Ectodermal cell (in vitro differentiated cells): ENCODE data around the gene SETX.

ENCODE experiments used
- H3K27ac ChIP-seq: 2 replicates; pipeline ENCODE4 v1.7.0; 2013; ENCODE audit warnings: mild to moderate bottlenecking, low read depth, low read length; ENCODE audit not compliant: insufficient read depth, poor library complexity, severe bottlenecking
- H3K27me3 ChIP-seq: 2 replicates; pipeline ENCODE4 v1.7.0; 2013; ENCODE audit warnings: mild to moderate bottlenecking, low read length; ENCODE audit not compliant: insufficient read depth, control insufficient read depth, poor library complexity, severe bottlenecking
- H3K36me3 ChIP-seq: one replicate; pipeline ENCODE4 v1.7.0; 2013; ENCODE audit warnings: low read length; ENCODE audit not compliant: control insufficient read depth, insufficient read depth
- H3K4me1 ChIP-seq: one replicate; pipeline ENCODE4 v1.7.0; 2013; ENCODE audit warnings: low read length; ENCODE audit not compliant: control insufficient read depth, insufficient read depth
- H3K4me3 ChIP-seq: 2 replicates; pipeline ENCODE4 v1.7.0; 2013; ENCODE audit warnings: low read depth, low read length, control low read depth; ENCODE audit not compliant: insufficient read depth
- H3K9me3 ChIP-seq: 2 replicates; pipeline ENCODE4 v1.7.0; 2013; ENCODE audit warnings: mild to moderate bottlenecking, low read length, moderate library complexity; ENCODE audit not compliant: control insufficient read depth
- WGBS, 2 experiments: methylation state at CpG; one replicate each; pipeline ENCODE4 v1.1.7; 2013; ENCODE audit warnings: missing lambda C conversion rate in 2 of 2; 5-methylcytosine and 5-hydroxymethylcytosine counted together

Gene SETX

DNA sequence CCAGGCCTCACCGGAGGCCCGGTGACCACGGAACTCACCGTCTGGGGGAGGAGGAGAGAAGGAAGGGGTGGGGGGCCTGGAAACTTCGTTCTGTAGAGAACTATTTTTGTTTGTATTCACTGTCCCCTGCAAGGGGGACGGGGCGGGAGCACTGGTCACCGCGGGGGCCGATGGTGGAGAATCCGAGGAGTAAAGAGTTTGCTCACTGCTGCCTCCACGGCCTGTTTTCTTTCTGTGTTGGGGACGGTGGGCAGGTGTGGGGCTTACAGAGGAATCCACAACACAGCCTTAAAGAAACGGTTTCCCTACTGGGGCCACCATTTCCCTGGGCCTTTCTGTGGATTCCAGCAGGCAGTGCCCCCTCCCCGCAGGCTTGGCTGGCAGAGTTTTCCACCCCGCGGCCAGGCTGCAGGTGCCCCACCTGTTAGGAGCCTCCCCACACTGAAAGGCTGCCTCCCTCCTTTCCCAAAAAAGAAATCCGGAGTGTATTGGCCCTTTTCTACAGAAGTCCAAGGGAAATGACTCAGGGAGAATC lies 112.1 kb downstream of the SETX start:
- H3K4me3 ChIP-seq: peak overlapping the region; percentile 41
- no peaks in the 10 kb centered on the region for H3K36me3 ChIP-seq
- H3K27ac ChIP-seq: no peak overlapping the region
- H3K4me1 ChIP-seq: peaks cover 16% of the 10 kb centered on the region
- H3K27me3 ChIP-seq: peaks cover 36% of the 10 kb centered on the region
- no peaks in the 10 kb centered on the region for H3K9me3 ChIP-seq
- WGBS, 2 experiments: 7% methylated on average over 18 of the region's 18 CpGs

DNA sequence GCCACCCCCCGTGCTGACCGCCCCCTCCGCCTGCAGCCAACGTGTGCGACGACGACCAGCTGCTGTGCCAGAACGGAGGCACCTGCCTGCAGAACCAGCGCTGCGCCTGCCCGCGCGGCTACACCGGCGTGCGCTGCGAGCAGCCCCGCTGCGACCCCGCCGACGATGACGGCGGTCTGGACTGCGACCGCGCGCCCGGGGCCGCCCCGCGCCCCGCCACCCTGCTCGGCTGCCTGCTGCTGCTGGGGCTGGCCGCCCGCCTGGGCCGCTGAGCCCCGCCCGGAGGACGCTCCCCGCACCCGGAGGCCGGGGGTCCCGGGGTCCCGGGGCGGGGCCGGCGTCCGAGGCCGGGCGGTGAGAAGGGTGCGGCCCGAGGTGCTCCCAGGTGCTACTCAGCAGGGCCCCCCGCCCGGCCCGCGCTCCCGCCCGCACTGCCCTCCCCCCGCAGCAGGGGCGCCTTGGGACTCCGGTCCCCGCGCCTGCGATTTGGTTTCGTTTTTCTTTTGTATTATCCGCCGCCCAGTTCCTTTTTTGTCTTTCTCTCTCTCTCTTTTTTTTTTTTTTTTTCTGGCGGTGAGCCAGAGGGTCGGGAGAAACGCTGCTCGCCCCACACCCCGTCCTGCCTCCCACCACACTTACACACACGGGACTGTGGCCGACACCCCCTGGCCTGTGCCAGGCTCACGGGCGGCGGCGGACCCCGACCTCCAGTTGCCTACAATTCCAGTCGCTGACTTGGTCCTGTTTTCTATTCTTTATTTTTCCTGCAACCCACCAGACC lies 112.8 kb downstream of the SETX start:
- no peak overlapping the region for H3K27ac ChIP-seq
- no peaks in the 10 kb centered on the region for H3K9me3 ChIP-seq
- peaks cover 16% of the 10 kb centered on the region for H3K4me1 ChIP-seq
- H3K36me3 ChIP-seq: no peaks in the 10 kb centered on the region
- peaks cover 36% of the 10 kb centered on the region for H3K27me3 ChIP-seq
- WGBS, 2 experiments: 0% methylated on average over 81 of the region's 81 CpGs
- peak overlapping the region; percentile 41 for H3K4me3 ChIP-seq

DNA sequence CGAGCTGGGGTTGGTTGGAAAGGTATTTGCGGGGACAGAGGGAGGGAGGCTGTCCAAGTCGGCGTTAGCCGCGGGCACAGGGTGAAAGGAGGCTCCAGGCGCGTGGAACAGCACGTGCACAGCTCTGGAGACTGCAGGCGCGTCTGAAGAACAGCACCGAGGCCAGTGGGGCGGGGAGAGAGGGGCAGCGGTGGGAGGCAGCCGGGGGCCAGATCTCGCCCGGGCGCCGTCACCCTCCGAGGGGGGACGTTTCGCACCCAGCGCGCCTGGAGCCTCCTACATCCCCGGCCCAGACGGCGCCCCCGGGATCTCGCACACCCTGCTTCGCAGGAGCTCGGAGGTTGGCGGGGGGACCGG lies 113.3 kb downstream of the SETX start:
- Histone ChIP-seq H3K4me3 (peak overlapping the region; percentile 41), H3K36me3 (no peaks in the 10 kb centered on the region), H3K9me3 (no peaks in the 10 kb centered on the region), H3K27ac (no peak overlapping the region), H3K27me3 (peaks cover 36% of the 10 kb centered on the region), H3K4me1 (peaks cover 16% of the 10 kb centered on the region)
- WGBS, 2 experiments: 0 to 1% methylated on average over 33 of the region's 33 CpGs

DNA sequence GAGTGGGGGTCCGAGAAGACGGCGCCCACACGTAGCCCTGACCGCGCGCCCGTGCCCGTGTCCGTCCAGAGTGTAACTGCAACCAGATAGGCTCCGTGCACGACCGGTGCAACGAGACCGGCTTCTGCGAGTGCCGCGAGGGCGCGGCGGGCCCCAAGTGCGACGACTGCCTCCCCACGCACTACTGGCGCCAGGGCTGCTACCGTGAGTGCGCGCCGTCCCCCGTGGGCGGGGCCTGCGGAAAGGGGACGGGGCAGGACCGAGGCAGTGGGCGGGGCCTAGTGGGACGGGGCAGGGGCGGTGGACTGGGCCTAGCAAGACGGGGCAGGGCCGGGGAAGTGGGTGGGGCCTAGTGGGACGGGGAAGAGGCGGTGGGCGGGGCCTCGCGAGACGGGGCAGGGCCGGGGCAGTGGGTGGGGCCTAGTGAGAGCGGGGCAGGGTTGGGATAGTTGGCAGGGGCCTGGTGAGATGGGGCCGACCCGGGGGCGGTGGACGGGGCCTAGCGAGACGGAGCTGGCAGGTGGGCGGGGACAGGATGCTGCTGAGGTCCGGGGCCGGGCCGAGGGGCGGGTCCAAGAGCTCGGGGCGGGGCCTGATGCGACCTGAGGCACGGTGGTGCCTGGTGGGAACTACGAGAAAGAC lies 113.8 kb downstream of the SETX start:
- Histone ChIP-seq H3K4me1 (peaks cover 16% of the 10 kb centered on the region), H3K27me3 (peaks cover 36% of the 10 kb centered on the region), H3K4me3 (peak overlapping the region; percentile 41), H3K36me3 (no peaks in the 10 kb centered on the region), H3K9me3 (no peaks in the 10 kb centered on the region), H3K27ac (no peak overlapping the region)
- WGBS, 2 experiments: 5 to 6% methylated on average over 63 of the region's 63 CpGs

DNA sequence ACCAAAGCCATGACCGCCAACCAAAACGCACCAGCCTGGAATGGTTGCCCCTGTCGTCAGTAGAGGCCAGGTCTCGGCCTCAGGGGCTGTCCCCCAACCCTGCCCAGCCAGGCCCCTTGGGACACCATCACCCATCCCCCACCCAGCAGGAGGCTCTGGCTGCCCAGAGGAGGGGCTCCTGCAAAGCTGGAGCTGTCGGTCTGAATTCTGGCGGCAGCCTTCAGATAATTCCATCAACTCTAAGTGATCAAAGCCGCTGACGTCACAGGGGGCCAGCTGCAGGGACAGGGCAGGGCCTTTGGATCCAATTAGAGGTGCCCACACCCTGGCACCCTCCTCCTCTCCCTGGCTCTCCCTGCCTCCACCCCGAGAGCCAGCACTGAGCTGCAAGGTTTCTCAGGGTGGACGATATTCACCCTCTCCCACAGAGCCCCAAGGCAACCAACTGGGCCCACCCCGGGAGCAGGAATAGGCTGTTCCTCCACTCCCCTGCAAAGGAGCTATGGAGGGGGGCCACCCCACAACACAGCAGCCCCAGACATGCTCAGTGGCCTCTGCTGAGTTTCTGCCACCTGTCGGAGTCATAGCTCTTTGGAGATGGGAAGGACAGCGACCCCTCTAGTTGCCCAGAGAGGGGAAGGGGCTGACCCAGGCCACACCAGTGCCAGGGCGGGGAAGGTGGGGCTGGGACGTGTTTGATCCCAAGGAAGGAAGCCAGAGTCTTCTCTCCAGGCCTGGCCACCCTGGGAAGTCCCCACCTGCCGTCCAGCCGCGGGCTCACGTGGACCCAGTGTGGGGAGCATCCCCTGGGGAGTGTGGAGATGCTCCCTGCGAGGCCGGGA lies 114.6 kb downstream of the SETX start:
- WGBS, 2 experiments: 48 to 51% methylated on average over 21 of the region's 21 CpGs
- H3K27ac ChIP-seq: no peak overlapping the region
- H3K4me3 ChIP-seq: peak overlapping the region; percentile 35
- peaks cover 36% of the 10 kb centered on the region for H3K27me3 ChIP-seq
- no peaks in the 10 kb centered on the region for H3K9me3 ChIP-seq
- H3K4me1 ChIP-seq: peaks cover 16% of the 10 kb centered on the region
- no peaks in the 10 kb centered on the region for H3K36me3 ChIP-seq

DNA sequence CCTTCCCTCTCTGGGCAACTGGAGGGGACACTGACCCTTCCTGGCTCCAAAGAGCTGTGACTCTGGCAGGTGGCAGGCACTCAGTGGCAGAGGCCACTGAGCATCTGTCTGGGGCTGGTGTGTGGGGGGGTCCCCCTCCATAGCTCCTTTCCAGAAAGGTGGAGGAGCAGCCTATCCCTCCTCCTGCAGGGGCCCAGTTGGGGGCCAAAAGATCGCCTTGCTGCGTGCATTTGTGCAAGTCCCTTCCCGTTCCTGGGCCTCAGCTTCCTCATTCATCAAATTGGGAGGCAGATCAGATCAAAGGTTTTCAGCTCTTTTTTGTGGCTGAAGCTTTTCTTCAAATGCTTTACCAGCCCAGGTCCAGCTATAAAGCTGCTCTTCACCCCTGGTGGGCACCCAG lies 115.3 kb downstream of the SETX start:
- peaks cover 36% of the 10 kb centered on the region for H3K27me3 ChIP-seq
- H3K4me3 ChIP-seq: no peak overlapping the region
- H3K9me3 ChIP-seq: no peaks in the 10 kb centered on the region
- no peak overlapping the region for H3K27ac ChIP-seq
- WGBS, 2 experiments: 48 to 57% methylated on average over 3 of the region's 3 CpGs
- peaks cover 13% of the 10 kb centered on the region for H3K4me1 ChIP-seq
- H3K36me3 ChIP-seq: no peaks in the 10 kb centered on the region

DNA sequence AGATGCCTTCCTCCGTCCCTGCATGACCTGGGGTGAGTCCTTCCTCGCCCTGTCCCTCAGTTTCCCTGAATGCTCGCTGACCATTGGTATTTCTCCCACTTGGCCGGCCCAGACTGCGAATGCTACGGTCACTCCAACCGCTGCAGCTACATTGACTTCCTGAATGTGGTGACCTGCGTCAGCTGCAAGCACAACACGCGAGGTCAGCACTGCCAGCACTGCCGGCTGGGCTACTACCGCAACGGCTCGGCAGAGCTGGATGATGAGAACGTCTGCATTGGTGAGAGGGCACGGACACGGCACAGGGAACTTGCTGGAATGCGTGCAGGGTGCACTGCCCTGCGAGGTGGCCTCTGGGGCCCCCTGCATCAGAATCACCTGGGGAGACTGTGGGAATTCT lies 115.8 kb downstream of the SETX start:
- H3K27me3 ChIP-seq: peaks cover 31% of the 10 kb centered on the region

DNA sequence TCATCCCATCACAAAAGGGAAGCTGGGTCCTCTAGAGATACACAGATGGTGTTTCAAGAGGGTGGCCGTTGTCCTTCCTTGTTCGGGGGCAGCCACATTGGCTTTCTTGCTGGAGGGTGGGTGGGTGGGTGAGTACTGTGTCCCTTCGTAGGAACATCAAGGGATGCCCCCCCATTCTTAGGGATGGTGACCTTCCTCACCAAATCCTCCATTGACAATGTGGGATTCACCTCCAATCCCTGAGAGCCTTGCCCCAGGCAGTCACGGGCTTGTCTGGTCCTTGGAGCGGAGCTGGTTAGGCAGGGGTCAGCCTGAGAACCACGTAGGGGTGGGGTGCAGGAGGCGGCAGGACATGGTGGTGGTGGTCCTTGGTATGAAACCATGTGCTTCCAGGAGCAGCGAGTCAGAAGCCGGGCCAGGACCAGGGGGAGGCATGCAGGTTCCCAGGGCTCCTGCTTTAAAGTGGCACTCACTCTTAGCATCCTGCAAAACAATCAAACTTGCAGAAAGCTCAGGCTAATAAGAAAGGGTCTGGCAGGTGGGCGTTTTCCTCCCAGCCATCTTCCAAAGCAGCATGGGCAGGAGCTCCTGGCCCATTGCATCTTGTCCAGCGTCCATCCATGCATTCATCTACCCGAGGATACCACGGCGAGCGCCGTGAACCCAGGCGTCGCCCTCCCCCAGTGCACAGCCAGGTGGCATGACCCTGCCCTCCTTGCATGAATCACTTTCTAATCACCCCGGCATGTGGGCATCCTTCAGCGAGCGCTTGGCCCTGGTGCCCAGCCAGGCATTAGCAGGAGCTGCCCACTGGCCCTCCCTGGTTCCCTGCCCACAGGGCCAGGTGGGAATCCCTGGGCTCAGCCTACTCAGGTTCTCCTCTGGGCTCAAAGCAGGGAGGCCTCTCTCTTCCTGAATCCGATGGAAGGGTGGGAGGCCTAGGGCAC lies 116.5 kb downstream of the SETX start:
- WGBS, 2 experiments: 92 to 93% methylated on average over 21 to 22 of the region's 22 CpGs
- Histone ChIP-seq H3K9me3 (no peaks in the 10 kb centered on the region), H3K4me1 (peaks cover 12% of the 10 kb centered on the region), H3K4me3 (no peak overlapping the region), H3K27me3 (peaks cover 24% of the 10 kb centered on the region), H3K36me3 (no peaks in the 10 kb centered on the region), H3K27ac (no peak overlapping the region)

More for the DNA sequence above, 115.8 kb downstream of the SETX start:
- Histone ChIP-seq H3K36me3 (no peaks in the 10 kb centered on the region), H3K4me3 (no peak overlapping the region), H3K27ac (no peak overlapping the region), H3K4me1 (peaks cover 12% of the 10 kb centered on the region), H3K9me3 (no peaks in the 10 kb centered on the region)
- WGBS, 2 experiments: 90 to 91% methylated on average over 19 of the region's 19 CpGs

DNA sequence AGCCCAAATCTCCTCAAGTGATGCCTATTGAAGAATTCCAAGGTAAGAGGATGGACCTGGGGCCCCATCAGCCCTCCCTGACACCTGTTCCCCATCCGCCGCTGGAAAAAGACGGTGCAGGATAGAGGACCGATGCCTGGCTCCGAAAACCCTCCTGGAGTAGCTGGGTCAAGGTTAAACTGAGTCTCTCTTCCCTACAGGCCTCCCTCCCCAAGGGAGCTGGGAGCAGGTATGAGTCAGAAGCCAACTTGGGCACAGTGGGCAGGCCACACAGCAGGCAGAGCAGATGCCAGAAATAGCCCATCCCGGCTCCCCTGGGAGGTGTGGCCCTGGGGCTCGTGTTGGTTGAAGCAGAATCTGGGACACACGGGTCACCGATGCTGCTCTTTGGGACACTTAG lies 117.3 kb downstream of the SETX start:
- no peak overlapping the region for H3K4me3 ChIP-seq
- no peak overlapping the region for H3K27ac ChIP-seq
- peaks cover 16% of the 10 kb centered on the region for H3K27me3 ChIP-seq
- H3K36me3 ChIP-seq: no peaks in the 10 kb centered on the region
- no peaks in the 10 kb centered on the region for H3K9me3 ChIP-seq
- peaks cover 12% of the 10 kb centered on the region for H3K4me1 ChIP-seq
- WGBS, 2 experiments: 87 to 90% methylated on average over 9 of the region's 9 CpGs
